ENCODE results near the gene TMEM62.

- TF ChIP-seq CTCF (IDR thresholded peaks at IDR 0.05) (no peak), POLR2A (IDR thresholded peaks at IDR 0.05) (no peak)
These were observed 77.4 kb downstream of the TMEM62 start for GRCh38 chr15:43210807-43211206.
